ENCODE measurements around the gene KAT2B. TPM values are rescaled to one million over a fixed set of nuclear protein-coding genes. Genes with fewer than 3 reads are reported as not detected.

Gene KAT2B
- total RNA-seq, 2 experiments from 2014 or later, result 11.7 to 17.0 TPM

DNA sequence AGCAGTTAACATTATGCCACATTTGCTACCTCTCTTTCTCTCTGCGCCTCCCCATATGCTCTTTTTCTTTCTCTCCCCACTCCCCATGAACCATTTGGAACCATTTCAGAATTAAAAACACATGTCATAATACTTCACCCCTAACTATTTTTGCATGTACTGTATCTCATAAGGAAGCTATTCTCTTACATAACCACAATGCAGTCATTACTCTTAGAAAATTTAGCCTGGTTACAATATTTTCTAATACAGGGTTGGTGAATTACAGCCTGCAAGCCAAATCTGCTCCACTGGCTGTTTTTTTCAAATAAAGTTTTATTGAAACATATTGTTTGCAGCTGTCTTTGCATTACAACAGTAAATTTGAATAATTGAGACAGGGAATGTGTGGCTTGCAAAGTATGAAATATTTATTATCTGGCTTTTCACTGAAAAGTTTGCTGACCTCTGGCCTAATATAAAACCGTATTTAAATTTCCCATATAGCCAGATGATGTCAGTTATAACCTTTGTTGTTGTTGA, 82.9 kb downstream of the KAT2B start:
- Mint-ChIP-seq H3K4me1 (no peaks in the 10 kb centered on the region), H3K36me3 (peaks cover 15% of the 10 kb centered on the region), H3K9me3 (no peaks in the 10 kb centered on the region), H3K27ac (no peak overlapping the region), H3K27me3 (no peaks in the 10 kb centered on the region), H3K4me3 (no peak overlapping the region)
- no peak for DNase-seq

- Mint-ChIP-seq H3K36me3 (peaks cover 15% of the 10 kb centered on the region), H3K9me3 (no peaks in the 10 kb centered on the region)
Measured at GRCh38 chr3:20125289-20125688, 85.0 kb downstream of the KAT2B start.

GRCh38 chr3:20125897-20126296, 85.7 kb downstream of the KAT2B start:
- H3K36me3 Mint-ChIP-seq, result peaks cover 15% of the 10 kb centered on the region
- no peaks in the 10 kb centered on the region for H3K9me3 Mint-ChIP-seq
- no peaks in the 10 kb centered on the region for H3K4me1 Mint-ChIP-seq
- DNase-seq, result no peak
- H3K27ac Mint-ChIP-seq, result no peak overlapping the region
- H3K27me3 Mint-ChIP-seq, result no peaks in the 10 kb centered on the region
- H3K4me3 Mint-ChIP-seq, result no peak overlapping the region

More at GRCh38 chr3:20125289-20125688, 85.0 kb downstream of the KAT2B start:
- Mint-ChIP-seq H3K27ac (no peak overlapping the region), H3K27me3 (no peaks in the 10 kb centered on the region), H3K4me1 (no peaks in the 10 kb centered on the region), H3K4me3 (no peak overlapping the region)
- DNase-seq, result no peak

GRCh38 chr3:20128358-20128757, 88.1 kb downstream of the KAT2B start:
- Mint-ChIP-seq H3K27me3 (no peaks in the 10 kb centered on the region), H3K4me3 (no peak overlapping the region), H3K9me3 (no peaks in the 10 kb centered on the region), H3K36me3 (peaks cover 11% of the 10 kb centered on the region), H3K4me1 (no peaks in the 10 kb centered on the region), H3K27ac (no peak overlapping the region)
- no peak for DNase-seq

DNA sequence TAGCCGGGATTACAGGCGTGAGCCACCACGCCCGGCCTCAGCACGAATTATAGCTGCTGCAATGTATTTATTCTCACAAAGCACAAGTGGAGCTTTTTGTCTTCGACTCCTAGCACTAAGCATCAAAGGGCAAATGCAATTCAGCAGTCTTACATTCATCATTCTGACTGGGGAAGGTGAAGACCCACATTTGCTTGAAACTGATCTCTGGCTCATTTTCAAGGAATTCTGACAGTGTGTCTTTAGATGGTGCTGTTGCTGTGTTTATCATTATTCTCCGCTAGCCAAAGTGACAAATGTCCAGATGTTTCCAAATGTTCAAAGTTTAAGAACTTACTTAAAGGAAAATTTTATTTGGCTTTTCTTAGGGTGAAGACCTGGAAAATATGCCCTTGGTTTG, 89.9 kb downstream of the KAT2B start:
- Mint-ChIP-seq H3K27me3 (no peaks in the 10 kb centered on the region), H3K4me1 (no peaks in the 10 kb centered on the region), H3K27ac (no peak overlapping the region), H3K4me3 (no peak overlapping the region), H3K9me3 (no peaks in the 10 kb centered on the region), H3K36me3 (peaks cover 10% of the 10 kb centered on the region)
- no peak for DNase-seq

DNA sequence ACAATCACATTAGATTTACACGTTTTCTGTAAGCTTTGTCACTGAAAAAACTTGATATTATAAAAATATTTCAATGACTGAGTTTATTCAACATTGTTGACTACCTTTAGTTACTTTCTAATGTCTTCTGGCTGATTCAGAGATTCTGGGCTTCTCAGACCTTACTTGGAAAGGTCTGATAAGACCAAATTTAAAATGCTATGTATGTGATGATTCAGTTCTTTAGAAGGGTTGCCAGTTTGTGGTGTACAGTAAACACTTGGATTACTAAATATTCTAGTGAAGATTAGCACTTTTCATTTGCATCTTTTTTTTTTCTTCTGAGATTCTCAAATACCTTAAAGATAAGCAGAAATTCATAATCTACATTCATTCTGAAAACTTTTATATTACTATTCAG, 96.0 kb downstream of the KAT2B start:
- Mint-ChIP-seq H3K27ac (no peak overlapping the region), H3K27me3 (no peaks in the 10 kb centered on the region), H3K36me3 (peaks cover 9% of the 10 kb centered on the region), H3K4me3 (no peak overlapping the region), H3K4me1 (no peaks in the 10 kb centered on the region), H3K9me3 (no peaks in the 10 kb centered on the region)
- DNase-seq, result no peak

DNA sequence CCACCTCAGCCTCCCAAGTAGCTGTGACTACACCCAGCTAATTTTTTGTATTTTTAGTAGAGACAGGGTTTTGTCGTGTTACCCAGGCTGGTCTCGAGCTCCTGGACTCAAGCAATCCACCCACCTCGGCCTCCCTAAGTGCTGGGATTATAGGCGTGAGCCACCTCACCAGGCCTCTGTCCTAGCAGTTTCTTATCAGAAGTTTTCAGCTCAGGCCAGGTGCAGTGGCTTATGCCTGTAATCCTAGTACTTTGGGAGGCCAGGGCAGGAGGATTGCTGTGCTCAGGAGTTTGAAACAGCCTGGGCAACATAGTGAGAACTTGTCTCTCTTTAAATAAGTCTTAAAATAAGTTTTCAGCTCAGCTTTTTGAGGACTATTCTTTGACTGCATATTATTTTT, 97.4 kb downstream of the KAT2B start:
- no peaks in the 10 kb centered on the region for H3K27me3 Mint-ChIP-seq
- no peak overlapping the region for H3K27ac Mint-ChIP-seq
- no peaks in the 10 kb centered on the region for H3K9me3 Mint-ChIP-seq
- no peak for DNase-seq
- H3K4me3 Mint-ChIP-seq, result no peak overlapping the region
- no peaks in the 10 kb centered on the region for H3K4me1 Mint-ChIP-seq
- H3K36me3 Mint-ChIP-seq, result peaks cover 18% of the 10 kb centered on the region

GRCh38 chr3:20140881-20141280, 100.6 kb downstream of the KAT2B start:
- no peak for DNase-seq
- Mint-ChIP-seq H3K9me3 (no peaks in the 10 kb centered on the region), H3K27ac (no peak overlapping the region), H3K27me3 (no peaks in the 10 kb centered on the region), H3K4me3 (no peak overlapping the region), H3K36me3 (peaks cover 31% of the 10 kb centered on the region), H3K4me1 (no peaks in the 10 kb centered on the region)

- no peaks in the 10 kb centered on the region for H3K9me3 Mint-ChIP-seq
Measured at GRCh38 chr3:20141316-20141715, 101.1 kb downstream of the KAT2B start.

GRCh38 chr3:20141851-20142250, 101.6 kb downstream of the KAT2B start:
- Mint-ChIP-seq H3K27me3 (no peaks in the 10 kb centered on the region), H3K27ac (no peak overlapping the region), H3K9me3 (no peaks in the 10 kb centered on the region), H3K36me3 (peaks cover 31% of the 10 kb centered on the region), H3K4me3 (no peak overlapping the region), H3K4me1 (no peaks in the 10 kb centered on the region)
- DNase-seq, result no peak

More at GRCh38 chr3:20141316-20141715, 101.1 kb downstream of the KAT2B start:
- DNase-seq, result no peak
- Mint-ChIP-seq H3K4me3 (no peak overlapping the region), H3K27me3 (no peaks in the 10 kb centered on the region), H3K36me3 (peaks cover 31% of the 10 kb centered on the region), H3K4me1 (no peaks in the 10 kb centered on the region), H3K27ac (no peak overlapping the region)

DNA sequence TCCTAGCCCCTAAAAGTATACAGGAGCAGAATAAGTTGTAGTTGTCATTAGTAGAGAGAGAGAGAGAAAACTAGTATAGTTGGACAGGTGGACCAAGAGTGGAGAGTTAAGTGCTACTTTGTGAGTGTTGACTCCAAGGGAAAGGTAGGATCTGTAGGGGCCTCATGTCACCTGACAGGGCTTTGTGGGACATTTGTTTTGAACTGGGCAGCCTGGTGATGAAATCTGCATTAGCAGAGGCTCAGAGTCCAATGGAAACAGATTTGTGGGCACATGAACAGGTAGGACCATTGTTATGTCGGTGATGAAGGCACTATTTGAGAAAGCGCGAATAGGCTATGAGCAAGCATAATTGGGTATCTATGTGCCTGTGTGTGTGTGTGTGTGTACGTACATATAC, 102.3 kb downstream of the KAT2B start:
- no peaks in the 10 kb centered on the region for H3K27me3 Mint-ChIP-seq
- H3K9me3 Mint-ChIP-seq, result no peaks in the 10 kb centered on the region
- no peaks in the 10 kb centered on the region for H3K4me1 Mint-ChIP-seq
- no peak overlapping the region for H3K27ac Mint-ChIP-seq
- no peak overlapping the region for H3K4me3 Mint-ChIP-seq
- peaks cover 33% of the 10 kb centered on the region for H3K36me3 Mint-ChIP-seq
- no peak for DNase-seq

- Mint-ChIP-seq H3K4me3 (no peak overlapping the region), H3K27me3 (no peaks in the 10 kb centered on the region), H3K27ac (no peak overlapping the region), H3K36me3 (peaks cover 36% of the 10 kb centered on the region), H3K4me1 (no peaks in the 10 kb centered on the region), H3K9me3 (no peaks in the 10 kb centered on the region)
- no peak for DNase-seq
Measured at GRCh38 chr3:20143519-20143918, 103.3 kb downstream of the KAT2B start.

DNA sequence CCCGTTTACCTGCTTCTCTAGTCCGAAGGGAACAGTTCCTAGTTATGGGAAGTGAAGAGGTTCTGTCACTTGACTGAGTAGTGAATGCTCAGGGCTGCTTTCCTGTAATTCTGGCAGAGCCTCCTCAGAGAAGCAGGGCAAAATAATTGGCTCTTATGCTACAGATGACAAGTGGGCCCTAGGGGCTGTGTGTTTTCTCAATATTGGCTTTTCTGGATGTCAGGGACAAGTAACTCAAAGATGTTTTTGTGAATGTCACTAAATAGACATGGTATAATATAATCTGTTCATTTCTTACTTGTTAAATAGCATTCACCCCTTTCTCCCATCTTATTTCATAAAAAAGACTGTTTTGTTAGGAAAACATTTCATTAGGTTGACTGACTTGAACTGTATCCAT, 105.6 kb downstream of the KAT2B start:
- Mint-ChIP-seq H3K4me3 (no peak overlapping the region), H3K27me3 (no peaks in the 10 kb centered on the region), H3K36me3 (peaks cover 31% of the 10 kb centered on the region), H3K27ac (no peak overlapping the region), H3K4me1 (no peaks in the 10 kb centered on the region), H3K9me3 (no peaks in the 10 kb centered on the region)
- no peak for DNase-seq

- Mint-ChIP-seq H3K27me3 (no peaks in the 10 kb centered on the region), H3K36me3 (peaks cover 27% of the 10 kb centered on the region), H3K4me3 (no peak overlapping the region), H3K4me1 (no peaks in the 10 kb centered on the region), H3K27ac (no peak overlapping the region), H3K9me3 (no peaks in the 10 kb centered on the region)
- DNase-seq, result no peak
Measured at GRCh38 chr3:20146301-20146700, 106.1 kb downstream of the KAT2B start.

GRCh38 chr3:20147361-20147760, 107.1 kb downstream of the KAT2B start:
- H3K4me1 Mint-ChIP-seq, result no peaks in the 10 kb centered on the region
- no peak overlapping the region for H3K27ac Mint-ChIP-seq
- no peaks in the 10 kb centered on the region for H3K27me3 Mint-ChIP-seq
- peaks cover 21% of the 10 kb centered on the region for H3K36me3 Mint-ChIP-seq
- H3K4me3 Mint-ChIP-seq, result no peak overlapping the region
- DNase-seq, result no peak
- no peaks in the 10 kb centered on the region for H3K9me3 Mint-ChIP-seq

DNA sequence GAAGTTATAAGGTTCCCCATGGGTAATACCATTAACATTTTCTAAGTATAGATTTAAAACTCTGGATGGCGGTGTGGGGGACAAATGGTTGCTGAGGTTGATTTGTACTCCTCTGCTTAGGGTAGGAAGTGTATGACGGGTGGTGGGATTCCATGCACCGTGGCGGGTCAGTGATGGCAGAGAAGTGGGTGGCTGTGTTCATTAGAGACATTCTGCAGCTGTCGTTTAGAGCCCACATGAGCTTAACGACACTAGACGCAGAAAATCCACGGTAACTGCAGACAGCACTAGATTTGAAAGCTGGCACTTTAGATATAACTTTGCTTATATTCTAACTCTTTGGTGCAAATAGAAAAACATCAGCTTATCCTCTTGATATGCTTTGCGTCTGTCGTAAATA, 108.2 kb downstream of the KAT2B start:
- Mint-ChIP-seq H3K27me3 (no peaks in the 10 kb centered on the region), H3K27ac (no peak overlapping the region), H3K4me3 (no peak overlapping the region), H3K4me1 (no peaks in the 10 kb centered on the region), H3K36me3 (peaks cover 10% of the 10 kb centered on the region), H3K9me3 (no peaks in the 10 kb centered on the region)
- no peak for DNase-seq

DNA sequence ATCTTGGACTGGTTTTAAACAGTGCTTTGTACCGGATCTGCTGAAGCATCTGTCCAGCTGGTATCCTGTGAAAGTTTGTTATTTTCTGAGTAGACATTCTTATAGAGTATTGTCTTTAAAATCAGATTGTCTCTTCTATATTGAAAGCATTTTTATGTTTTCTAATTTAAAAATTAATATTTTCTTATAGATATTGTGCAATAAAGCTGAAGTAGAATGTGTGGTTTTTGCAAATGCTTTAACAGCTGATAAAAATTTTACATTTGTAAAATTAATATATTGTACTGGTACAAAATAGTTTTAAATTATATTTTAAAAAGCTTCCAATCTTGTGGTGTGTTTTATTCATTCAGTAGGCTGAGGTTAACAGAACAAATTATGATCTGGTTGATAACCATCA, 113.8 kb downstream of the KAT2B start:
- peaks cover 24% of the 10 kb centered on the region for H3K36me3 Mint-ChIP-seq
- no peaks in the 10 kb centered on the region for H3K27me3 Mint-ChIP-seq

More for the DNA sequence above, 113.8 kb downstream of the KAT2B start:
- Mint-ChIP-seq H3K4me3 (no peak overlapping the region), H3K4me1 (no peaks in the 10 kb centered on the region), H3K9me3 (no peaks in the 10 kb centered on the region), H3K27ac (no peak overlapping the region)
- no peak for DNase-seq
